VCaP (cell line): Measurements from ENCODE around the gene TRPT1.

ENCODE experiments used
- H3K27ac ChIP-seq: fragments of 450-650 bp; 2 replicates; pipeline ENCODE4 v1.5.1; 2017
- CTCF ChIP-seq: fragments of 450-650 bp; conservative IDR thresholded peaks from 2 replicates; pipeline ENCODE4 v1.5.1; 2017; ENCODE audit warnings: mild to moderate bottlenecking, moderate library complexity

Gene TRPT1

GRCh38 chr11:64202992-64203391 is 23.0 kb downstream of the TRPT1 start:
- H3K27ac ChIP-seq: peak overlapping the region; percentile 19

GRCh38 chr11:64201543-64201942 is 24.4 kb downstream of the TRPT1 start:
- peak overlapping the region; percentile 19 for H3K27ac ChIP-seq
- TF ChIP-seq CTCF: no peak

More at GRCh38 chr11:64202992-64203391, 23.0 kb downstream of the TRPT1 start:
- TF ChIP-seq CTCF: no peak

- no peak for TF ChIP-seq CTCF
- H3K27ac ChIP-seq: 0 out of 2 replicates have a peak overlapping the region, but pooled peaks have one; percentile 0
Observed at GRCh38 chr11:64198511-64198910, 27.5 kb downstream of the TRPT1 start.

GRCh38 chr11:64196626-64197025 is 29.4 kb downstream of the TRPT1 start:
- TF ChIP-seq CTCF: no peak
- H3K27ac ChIP-seq: no peak overlapping the region

GRCh38 chr11:64192434-64192833 is 33.6 kb downstream of the TRPT1 start:
- no peak for TF ChIP-seq CTCF
- no peak overlapping the region for H3K27ac ChIP-seq

GRCh38 chr11:64186492-64187165 is 39.4 kb downstream of the TRPT1 start:
- no peak overlapping the region for H3K27ac ChIP-seq
- TF ChIP-seq CTCF: no peak

- TF ChIP-seq CTCF: peak; percentile 76
- H3K27ac ChIP-seq: no peak within 1 kb of the TSS
Observed at GRCh38 chr11:64185693-64186491, 40.1 kb downstream of the TRPT1 start, which contains the start of gene STIP1. Gene STIP1 (plus strand): TSS chr11:64186171. CDS start chr11:64186262, 91 bp downstream.
